ENCODE results near the gene RC3H1. TPM values are rescaled to one million over a fixed set of nuclear protein-coding genes. Genes with fewer than 3 reads are reported as not detected.

RC3H1 gene
- total and polyA plus RNA-seq, 2 of the 8 experiments (the other 6 are each of a cell fraction or from before 2014, with no cell fraction given): 7.4 to 32.2 TPM

GRCh38 chr1:174008979-174009378, 13.2 kb downstream of the RC3H1 start (continued):
- no peak for TF ChIP-seq HDAC2 (IDR thresholded peaks at IDR 0.05; ENCODE audit: borderline replicate concordance in 1 of 2, low read depth in 2 of 2, low read length in 2 of 2)
- no peak for TF ChIP-seq TCF12 (IDR thresholded peaks at IDR 0.05; ENCODE audit: low read depth, low read length)

Measured in H1 (cell line).